ENCODE data around the gene FUT7. TPM values are rescaled to one million over a fixed set of nuclear protein-coding genes. Genes with fewer than 3 reads are reported as not detected.

The FUT7 gene
- total and polyA plus RNA-seq, 2 of the 13 experiments (the other 11 are each of a cell fraction or from before 2014, with no cell fraction given): 0.05 TPM; not detected in 1

DNA sequence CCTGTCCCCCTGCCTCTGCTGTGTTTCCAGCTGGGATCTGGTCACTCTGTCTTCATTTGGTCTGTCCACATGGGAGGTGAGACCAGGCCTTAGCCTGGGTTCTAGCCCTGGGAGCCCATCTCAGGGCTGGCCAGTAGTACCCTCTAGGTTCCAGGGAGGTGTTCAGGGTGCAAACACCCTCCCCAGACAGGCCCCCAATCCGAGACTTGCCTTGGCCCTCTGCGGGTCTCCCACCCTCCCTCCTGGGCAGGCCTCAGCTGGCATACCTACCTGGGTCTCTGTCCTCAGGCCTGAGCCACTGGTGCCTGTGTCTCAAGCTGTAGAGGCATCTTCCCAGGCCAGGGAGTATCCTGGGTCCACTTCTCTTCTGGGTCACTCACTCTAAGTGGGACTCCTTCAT is 39.4 kb upstream of the FUT7 start:
- CTCF ChIA-PET (ENCODE audit: low intra/inter-chr PET ratio, low total read pairs): no interaction called here
- Histone ChIP-seq H3K27ac (ENCODE audit: extremely low read length, insufficient read depth, low read length) (peak overlapping the region; percentile 70), H3K9ac (ENCODE audit: insufficient read depth, low read depth, low read length) (peak overlapping the region; percentile 66)
- TF ChIP-seq CEBPG (CRISPR knock-in tag; IDR thresholded peaks at IDR 0.05) (no peak), CHCHD3 (CRISPR knock-in tag; IDR thresholded peaks at IDR 0.05) (no peak), ZNF549 (CRISPR knock-in tag; IDR thresholded peaks at IDR 0.05) (no peak), GZF1 (CRISPR knock-in tag; IDR thresholded peaks at IDR 0.05) (no peak), FOXK1 (CRISPR knock-in tag; IDR thresholded peaks at IDR 0.05; ENCODE audit: borderline replicate concordance, low read depth) (no peak), ZFX (CRISPR knock-in tag; IDR thresholded peaks at IDR 0.05; ENCODE audit: low read depth) (peak; percentile 26; the same call in 1 of the 2 replicates), RFX5 (IDR thresholded peaks at IDR 0.05; ENCODE audit: low read depth, low read length) (no peak), ZKSCAN5 (CRISPR knock-in tag; IDR thresholded peaks at IDR 0.05) (no peak), ZNF552 (CRISPR knock-in tag; IDR thresholded peaks at IDR 0.05; ENCODE audit: borderline replicate concordance) (no peak), TBL1XR1 (IDR thresholded peaks at IDR 0.05; ENCODE audit: borderline replicate concordance, low read length, partially characterized antibody) (no peak), HMG20A (CRISPR knock-in tag; IDR thresholded peaks at IDR 0.05; ENCODE audit: borderline replicate concordance) (no peak), EEA1 (CRISPR knock-in tag; IDR thresholded peaks at IDR 0.05; ENCODE audit: borderline replicate concordance) (no peak), HNF4G (IDR thresholded peaks at IDR 0.05; ENCODE audit: borderline replicate concordance, low read depth, low read length) (no peak), HNF4G (CRISPR knock-in tag; IDR thresholded peaks at IDR 0.05; ENCODE audit: borderline replicate concordance, low read depth) (no peak), ETV5 (CRISPR knock-in tag; IDR thresholded peaks at IDR 0.05; ENCODE audit: borderline replicate concordance) (no peak), MAFG (CRISPR knock-in tag; IDR thresholded peaks at IDR 0.05) (no peak), CHD2 (IDR thresholded peaks at IDR 0.05; ENCODE audit: low read depth, low read length) (no peak), MBD4 (IDR thresholded peaks at IDR 0.05; ENCODE audit: borderline replicate concordance, low read length) (no peak), STAT5B (CRISPR knock-in tag; IDR thresholded peaks at IDR 0.05) (no peak)
- TF ChIP-seq, protein P1, sequence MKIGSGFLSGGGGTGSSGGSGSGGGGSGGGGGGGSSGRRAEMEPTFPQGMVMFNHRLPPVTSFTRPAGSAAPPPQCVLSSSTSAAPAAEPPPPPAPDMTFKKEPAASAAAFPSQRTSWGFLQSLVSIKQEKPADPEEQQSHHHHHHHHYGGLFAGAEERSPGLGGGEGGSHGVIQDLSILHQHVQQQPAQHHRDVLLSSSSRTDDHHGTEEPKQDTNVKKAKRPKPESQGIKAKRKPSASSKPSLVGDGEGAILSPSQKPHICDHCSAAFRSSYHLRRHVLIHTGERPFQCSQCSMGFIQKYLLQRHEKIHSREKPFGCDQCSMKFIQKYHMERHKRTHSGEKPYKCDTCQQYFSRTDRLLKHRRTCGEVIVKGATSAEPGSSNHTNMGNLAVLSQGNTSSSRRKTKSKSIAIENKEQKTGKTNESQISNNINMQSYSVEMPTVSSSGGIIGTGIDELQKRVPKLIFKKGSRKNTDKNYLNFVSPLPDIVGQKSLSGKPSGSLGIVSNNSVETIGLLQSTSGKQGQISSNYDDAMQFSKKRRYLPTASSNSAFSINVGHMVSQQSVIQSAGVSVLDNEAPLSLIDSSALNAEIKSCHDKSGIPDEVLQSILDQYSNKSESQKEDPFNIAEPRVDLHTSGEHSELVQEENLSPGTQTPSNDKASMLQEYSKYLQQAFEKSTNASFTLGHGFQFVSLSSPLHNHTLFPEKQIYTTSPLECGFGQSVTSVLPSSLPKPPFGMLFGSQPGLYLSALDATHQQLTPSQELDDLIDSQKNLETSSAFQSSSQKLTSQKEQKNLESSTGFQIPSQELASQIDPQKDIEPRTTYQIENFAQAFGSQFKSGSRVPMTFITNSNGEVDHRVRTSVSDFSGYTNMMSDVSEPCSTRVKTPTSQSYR (CRISPR knock-in tag; IDR thresholded peaks at IDR 0.05; ENCODE audit: borderline replicate concordance): no peak
- TF ChIP-seq, protein P2, sequence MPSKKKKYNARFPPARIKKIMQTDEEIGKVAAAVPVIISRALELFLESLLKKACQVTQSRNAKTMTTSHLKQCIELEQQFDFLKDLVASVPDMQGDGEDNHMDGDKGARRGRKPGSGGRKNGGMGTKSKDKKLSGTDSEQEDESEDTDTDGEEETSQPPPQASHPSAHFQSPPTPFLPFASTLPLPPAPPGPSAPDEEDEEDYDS (CRISPR knock-in tag; IDR thresholded peaks at IDR 0.05): no peak
- TF ChIP-seq, protein P3, sequence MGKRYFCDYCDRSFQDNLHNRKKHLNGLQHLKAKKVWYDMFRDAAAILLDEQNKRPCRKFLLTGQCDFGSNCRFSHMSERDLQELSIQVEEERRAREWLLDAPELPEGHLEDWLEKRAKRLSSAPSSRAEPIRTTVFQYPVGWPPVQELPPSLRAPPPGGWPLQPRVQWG (CRISPR knock-in tag; IDR thresholded peaks at IDR 0.05; ENCODE audit: borderline replicate concordance, low read depth): no peak
- TF ChIP-seq, protein P4, sequence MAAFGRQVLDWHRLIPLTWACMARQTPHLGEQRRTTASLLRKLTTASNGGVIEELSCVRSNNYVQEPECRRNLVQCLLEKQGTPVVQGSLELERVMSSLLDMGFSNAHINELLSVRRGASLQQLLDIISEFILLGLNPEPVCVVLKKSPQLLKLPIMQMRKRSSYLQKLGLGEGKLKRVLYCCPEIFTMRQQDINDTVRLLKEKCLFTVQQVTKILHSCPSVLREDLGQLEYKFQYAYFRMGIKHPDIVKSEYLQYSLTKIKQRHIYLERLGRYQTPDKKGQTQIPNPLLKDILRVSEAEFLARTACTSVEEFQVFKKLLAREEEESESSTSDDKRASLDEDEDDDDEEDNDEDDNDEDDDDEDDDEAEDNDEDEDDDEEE (CRISPR knock-in tag; IDR thresholded peaks at IDR 0.05): no peak

More for the DNA sequence above, 39.4 kb upstream of the FUT7 start:
- intact Hi-C loops (cut with micrococcal nuclease; ENCODE audit: unreplicated experiment): no loop called here
- H3K36me3 ChIP-seq (replicated peaks in 1 of 2; ENCODE audit: control insufficient read depth in 1 of 2, insufficient read depth in 2 of 2, low read length in 2 of 2): peaks cover 1 to 3% of the 10 kb centered on the region in 2 experiments; a peak in 1 of 5 replicates
- peaks cover 13% of the 10 kb centered on the region for H3K79me2 ChIP-seq (ENCODE audit: insufficient read depth, low read length)
- H3K4me3 ChIP-seq (replicated peaks in 1 of 3; ENCODE audit: insufficient read depth in 1 of 3, low read depth in 2 of 3, low read length in 3 of 3): peak overlapping the region; percentile 58 to 88 (median 74)
- in situ Hi-C loops (cut with HindIII; ENCODE audit: extremely low pct_ligation_motif_present, low pct_unique_long_range_greater_than_20kb): no loop called here
- peaks cover 60% of the 10 kb centered on the region for H3K4me1 ChIP-seq (ENCODE audit: insufficient read depth, low read length)
- no peak overlapping the region for H2AFZ ChIP-seq (ENCODE audit: low read length)
- FAIRE-seq: no peak
- POLR2A ChIA-PET: interaction anchor here (0.9 to 6.0 kb wide), 8 partner anchors 13 to 271 kb away, joined by 3 to 105 read pairs (median 5); partner anchors contain the start of genes ENTPD2, MAN1B1 and SSNA1
- WGBS (ENCODE audit: low lambda C conversion rate): 0% methylated on average over 2 of the region's 2 CpGs
- H3K27me3 ChIP-seq (ENCODE audit: control insufficient read depth in 1 of 2, insufficient read depth in 2 of 2, low read length in 2 of 2): no peaks in the 10 kb centered on the region; a peak in 1 of 5 replicates
- no peaks in the 10 kb centered on the region for H3K9me3 ChIP-seq (ENCODE audit: low read length)
- H3K4me2 ChIP-seq (ENCODE audit: low read depth, low read length): peak overlapping the region; percentile 96
- no peak for DNase-seq (ENCODE audit: low spot score)
- BruUV-seq (replicated peaks): no TSS peak
- H4K20me1 ChIP-seq (ENCODE audit: insufficient read depth, low read length): peaks cover 7% of the 10 kb centered on the region; the same call in 1 of the 2 replicates
- no peak for ATAC-seq
